HL-60 (cell line): ENCODE data around the gene ANK3.

Experiments used
- DNase-seq, 2 experiments: peaks; one replicate each; pipeline ENCODE4 v3.0.0-alpha.2; 2010 to 2020; ENCODE audit warnings: low read depth in 1 of 2, low spot score in 1 of 2
- H3K27ac ChIP-seq: fragments of 250-450 bp; sonication (Bioruptor Pico); replicated peaks from 2 replicates; pipeline ENCODE4 v1.5.1; 2020; ENCODE audit warnings: mild to moderate bottlenecking, moderate library complexity
- H3K27me3 ChIP-seq: fragments of 250-450 bp; sonication (Bioruptor Pico); 2 replicates; pipeline ENCODE4 v1.5.1; 2021; ENCODE audit warnings: mild to moderate bottlenecking, moderate library complexity; ENCODE audit not compliant: insufficient read depth, poor library complexity, severe bottlenecking
- H3K4me3 ChIP-seq: replicated peaks from 2 replicates; pipeline ENCODE4 v1.5.1; 2011; ENCODE audit warnings: mild to moderate bottlenecking, control low read depth, low read length; ENCODE audit not compliant: insufficient read depth
- GABPA ChIP-seq: IDR thresholded peaks from 2 replicates; pipeline ENCODE4 v1.6.1; 2012; ENCODE audit warnings: low read depth
- POLR2AphosphoS5 ChIP-seq: IDR thresholded peaks from 2 replicates; pipeline ENCODE4 v1.6.1; 2012; ENCODE audit warnings: low read depth
- SPI1 ChIP-seq: IDR thresholded peaks from 2 replicates; pipeline ENCODE4 v1.6.1; 2012; ENCODE audit warnings: low read depth, mild to moderate bottlenecking, borderline replicate concordance
- TF ChIP-seq, protein P1 (sequence below): IDR thresholded peaks from one replicate; pipeline ENCODE4 v1.5.1; 2011; ENCODE audit warnings: low read length, control low read depth, inconsistent platforms; ENCODE audit not compliant: insufficient read depth
- TF ChIP-seq, protein P2 (sequence below): IDR thresholded peaks from 2 replicates; pipeline ENCODE4 v1.6.1; 2012; ENCODE audit warnings: low read depth; ENCODE audit not compliant: insufficient replicate concordance

ANK3 gene

DNA sequence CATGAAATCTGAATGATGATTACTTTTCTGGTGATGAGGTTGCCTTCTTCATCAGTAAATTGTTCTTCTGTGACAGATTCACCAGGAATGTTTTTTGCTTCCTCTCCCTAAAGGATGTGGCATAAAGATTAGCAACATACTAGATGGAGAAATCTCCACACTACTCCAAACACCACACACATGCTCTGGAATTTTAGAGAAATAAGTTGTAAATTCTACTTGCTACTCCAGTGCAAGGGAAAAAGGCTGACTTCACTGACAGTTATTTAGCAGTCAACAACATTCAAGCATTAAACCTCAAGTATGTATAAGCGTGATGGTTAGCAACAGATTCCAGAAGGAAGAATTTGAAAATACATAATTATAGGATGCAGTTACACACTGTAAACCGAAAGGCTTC, 345.4 kb downstream of the ANK3 start:
- no peak for DNase-seq
- Histone ChIP-seq H3K27me3 (peaks cover 7% of the 10 kb centered on the region), H3K27ac (no peak overlapping the region), H3K4me3 (no peak overlapping the region)
- TF ChIP-seq, protein P1, sequence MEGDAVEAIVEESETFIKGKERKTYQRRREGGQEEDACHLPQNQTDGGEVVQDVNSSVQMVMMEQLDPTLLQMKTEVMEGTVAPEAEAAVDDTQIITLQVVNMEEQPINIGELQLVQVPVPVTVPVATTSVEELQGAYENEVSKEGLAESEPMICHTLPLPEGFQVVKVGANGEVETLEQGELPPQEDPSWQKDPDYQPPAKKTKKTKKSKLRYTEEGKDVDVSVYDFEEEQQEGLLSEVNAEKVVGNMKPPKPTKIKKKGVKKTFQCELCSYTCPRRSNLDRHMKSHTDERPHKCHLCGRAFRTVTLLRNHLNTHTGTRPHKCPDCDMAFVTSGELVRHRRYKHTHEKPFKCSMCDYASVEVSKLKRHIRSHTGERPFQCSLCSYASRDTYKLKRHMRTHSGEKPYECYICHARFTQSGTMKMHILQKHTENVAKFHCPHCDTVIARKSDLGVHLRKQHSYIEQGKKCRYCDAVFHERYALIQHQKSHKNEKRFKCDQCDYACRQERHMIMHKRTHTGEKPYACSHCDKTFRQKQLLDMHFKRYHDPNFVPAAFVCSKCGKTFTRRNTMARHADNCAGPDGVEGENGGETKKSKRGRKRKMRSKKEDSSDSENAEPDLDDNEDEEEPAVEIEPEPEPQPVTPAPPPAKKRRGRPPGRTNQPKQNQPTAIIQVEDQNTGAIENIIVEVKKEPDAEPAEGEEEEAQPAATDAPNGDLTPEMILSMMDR, result no peak
- no peak for TF ChIP-seq POLR2AphosphoS5
- TF ChIP-seq GABPA, result no peak
- TF ChIP-seq SPI1, result no peak
- TF ChIP-seq, protein P2, sequence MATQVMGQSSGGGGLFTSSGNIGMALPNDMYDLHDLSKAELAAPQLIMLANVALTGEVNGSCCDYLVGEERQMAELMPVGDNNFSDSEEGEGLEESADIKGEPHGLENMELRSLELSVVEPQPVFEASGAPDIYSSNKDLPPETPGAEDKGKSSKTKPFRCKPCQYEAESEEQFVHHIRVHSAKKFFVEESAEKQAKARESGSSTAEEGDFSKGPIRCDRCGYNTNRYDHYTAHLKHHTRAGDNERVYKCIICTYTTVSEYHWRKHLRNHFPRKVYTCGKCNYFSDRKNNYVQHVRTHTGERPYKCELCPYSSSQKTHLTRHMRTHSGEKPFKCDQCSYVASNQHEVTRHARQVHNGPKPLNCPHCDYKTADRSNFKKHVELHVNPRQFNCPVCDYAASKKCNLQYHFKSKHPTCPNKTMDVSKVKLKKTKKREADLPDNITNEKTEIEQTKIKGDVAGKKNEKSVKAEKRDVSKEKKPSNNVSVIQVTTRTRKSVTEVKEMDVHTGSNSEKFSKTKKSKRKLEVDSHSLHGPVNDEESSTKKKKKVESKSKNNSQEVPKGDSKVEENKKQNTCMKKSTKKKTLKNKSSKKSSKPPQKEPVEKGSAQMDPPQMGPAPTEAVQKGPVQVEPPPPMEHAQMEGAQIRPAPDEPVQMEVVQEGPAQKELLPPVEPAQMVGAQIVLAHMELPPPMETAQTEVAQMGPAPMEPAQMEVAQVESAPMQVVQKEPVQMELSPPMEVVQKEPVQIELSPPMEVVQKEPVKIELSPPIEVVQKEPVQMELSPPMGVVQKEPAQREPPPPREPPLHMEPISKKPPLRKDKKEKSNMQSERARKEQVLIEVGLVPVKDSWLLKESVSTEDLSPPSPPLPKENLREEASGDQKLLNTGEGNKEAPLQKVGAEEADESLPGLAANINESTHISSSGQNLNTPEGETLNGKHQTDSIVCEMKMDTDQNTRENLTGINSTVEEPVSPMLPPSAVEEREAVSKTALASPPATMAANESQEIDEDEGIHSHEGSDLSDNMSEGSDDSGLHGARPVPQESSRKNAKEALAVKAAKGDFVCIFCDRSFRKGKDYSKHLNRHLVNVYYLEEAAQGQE, result no peak

DNA sequence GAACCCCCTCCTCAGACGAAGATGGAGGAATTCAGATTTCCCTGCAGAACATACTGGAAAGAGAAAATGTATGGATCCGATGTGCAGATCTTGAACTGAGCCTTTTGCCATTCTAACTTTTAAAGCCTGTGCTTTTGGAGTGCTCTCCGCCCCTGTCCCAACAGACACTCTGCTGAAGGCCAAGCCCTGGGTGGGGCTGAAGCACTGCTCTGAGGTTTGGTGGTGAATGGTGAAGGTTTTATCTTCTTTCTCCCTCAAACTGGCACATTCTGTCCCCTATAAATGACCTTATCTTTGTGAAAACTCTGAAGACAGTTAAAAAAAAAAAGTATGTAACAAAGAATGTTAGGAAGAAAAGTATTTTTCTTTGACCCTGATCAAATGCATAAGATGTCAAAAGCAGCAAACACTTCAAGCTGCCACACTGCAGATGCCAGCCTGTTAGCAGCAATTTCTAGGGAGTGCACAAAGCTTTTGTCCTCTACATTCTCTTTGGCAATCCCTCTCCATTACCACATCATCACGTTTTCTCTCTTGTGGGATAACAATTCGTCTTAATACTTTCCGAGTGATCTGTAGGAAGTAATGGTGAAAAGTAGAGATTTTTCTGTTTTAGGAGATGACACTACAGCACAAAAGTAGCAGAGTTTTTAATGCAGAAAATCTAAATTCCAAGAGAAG, 346.0 kb downstream of the ANK3 start:
- TF ChIP-seq GABPA (no peak), POLR2AphosphoS5 (no peak), SPI1 (no peak)
- TF ChIP-seq, protein P2, result no peak
- TF ChIP-seq, protein P1, result no peak
- no peak overlapping the region for H3K4me3 ChIP-seq
- H3K27me3 ChIP-seq, result peaks cover 7% of the 10 kb centered on the region
- DNase-seq, result no peak
- no peak overlapping the region for H3K27ac ChIP-seq

DNA sequence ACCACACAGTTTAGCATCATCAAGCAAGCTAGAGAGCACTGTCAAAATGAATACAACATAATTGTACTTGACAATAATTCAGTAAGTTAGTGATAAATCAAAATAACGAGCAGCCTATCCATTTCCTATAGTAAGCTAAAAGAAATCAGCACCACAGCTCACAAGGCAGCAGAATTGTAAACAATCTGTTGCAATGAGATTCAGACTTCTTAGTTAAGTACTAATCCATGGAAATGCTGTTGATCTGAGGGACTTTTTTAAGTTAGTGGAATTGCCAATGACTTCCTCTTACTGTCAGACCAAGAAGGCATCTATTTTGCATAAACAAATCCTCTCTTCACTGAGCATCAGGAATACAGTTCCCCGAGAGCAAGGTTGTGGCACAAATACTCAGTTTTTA, 346.8 kb downstream of the ANK3 start:
- Histone ChIP-seq H3K4me3 (no peak overlapping the region), H3K27me3 (peaks cover 5% of the 10 kb centered on the region), H3K27ac (no peak overlapping the region)
- DNase-seq, result no peak
- TF ChIP-seq POLR2AphosphoS5, result no peak
- TF ChIP-seq, protein P2, result no peak
- no peak for TF ChIP-seq SPI1
- TF ChIP-seq, protein P1, result no peak
- TF ChIP-seq GABPA, result no peak
